ENCODE measurements around the gene MRPS10. TPM values are rescaled to one million over a fixed set of nuclear protein-coding genes. Genes with fewer than 3 reads are reported as not detected.

Gene MRPS10
- total and polyA plus RNA-seq, 4 donors = 20.1 to 26.8 (median 23.9) TPM

GRCh38 chr6:42177514-42178364, 39.9 kb downstream of the MRPS10 start:
- Histone ChIP-seq H3K4me1 (ENCODE audit: control insufficient read depth in 4 of 4, insufficient read depth in 4 of 4, low read length in 3 of 4) (no peaks in the 10 kb centered on the region), H3K27ac (ENCODE audit: low read depth in 1 of 2, low read length in 2 of 2) (no peak overlapping the region), H3K27me3 (ENCODE audit: control insufficient read depth in 4 of 4, insufficient read depth in 4 of 4, low read length in 3 of 4) (no peaks in the 10 kb centered on the region), H3K9me3 (ENCODE audit: control insufficient read depth in 4 of 4, low read length in 3 of 4) (no peaks in the 10 kb centered on the region), H3K9ac (ENCODE audit: low read depth in 1 of 2, low read length in 2 of 2) (no peak overlapping the region), H3K36me3 (ENCODE audit: control insufficient read depth in 4 of 4, insufficient read depth in 3 of 4, low read depth in 1 of 4, low read length in 3 of 4) (no peaks in the 10 kb centered on the region), H3K4me3 (ENCODE audit: low read depth in 1 of 3, low read length in 3 of 3) (no peak overlapping the region)
- no peak for DNase-seq (ENCODE audit: low spot score)
- WGBS = 33% methylated on average over 27 of the region's 27 CpGs
- no peak for TF ChIP-seq ZBTB33 (IDR thresholded peaks at IDR 0.05)
- TF ChIP-seq RXRA (IDR thresholded peaks at IDR 0.05) = no peak
- TF ChIP-seq JUND (IDR thresholded peaks at IDR 0.05) = no peak
- TF ChIP-seq HNF4G (IDR thresholded peaks at IDR 0.05) = no peak
- TF ChIP-seq GABPA (IDR thresholded peaks at IDR 0.05 in 1 of 2, conservative IDR thresholded peaks at IDR 0.05 in 1 of 2) = no peak
- TF ChIP-seq SP1 (IDR thresholded peaks at IDR 0.05) = no peak
- TF ChIP-seq YY1 (IDR thresholded peaks at IDR 0.05) = no peak
- no peak for TF ChIP-seq CTCF (IDR thresholded peaks at IDR 0.05; ENCODE audit: low read depth, low read length, missing input control)
- TF ChIP-seq HNF4A (conservative IDR thresholded peaks at IDR 0.05) = no peak
- TF ChIP-seq MAX (IDR thresholded peaks at IDR 0.05) = no peak
- TF ChIP-seq TAF1 (conservative IDR thresholded peaks at IDR 0.05) = no peak
- no peak for TF ChIP-seq RAD21 (IDR thresholded peaks at IDR 0.05)
- no peak for TF ChIP-seq REST (IDR thresholded peaks at IDR 0.05)
- no peak for TF ChIP-seq FOXA1 (IDR thresholded peaks at IDR 0.05)
- no peak for TF ChIP-seq FOXA2 (IDR thresholded peaks at IDR 0.05)
- no peak for TF ChIP-seq ATF3 (IDR thresholded peaks at IDR 0.05)
- TF ChIP-seq EGR1 (IDR thresholded peaks at IDR 0.05; ENCODE audit: low read depth in 2 of 2) = no peak
- TF ChIP-seq NR2F2 (IDR thresholded peaks at IDR 0.05) = no peak
